T-helper 1 cell treated with Interleukin-12 subunit alpha and Interleukin-12 subunit beta and Interleukin-4 antibody, amounts not matched to agents 30 ng/mL and 1 ng/mL, for 36 hours (primary cell): Measurements from ENCODE around the gene IL1RAP. TPM values are rescaled to one million over a fixed set of nuclear protein-coding genes. Genes with fewer than 3 reads are reported as not detected.

Source experiments
- intact Hi-C: fragments of 100-400 bp; cut with micrococcal nuclease; formaldehyde crosslinking; loops from one replicate; pipeline ENCODE4 v1.15.1; 2024
- total RNA-seq: library from RNA; stranded (reverse); gene quantifications from 2 replicates; pipeline ENCODE4 v1.2.3, GENCODE V29; 2022

Gene IL1RAP
- total RNA-seq, 1 donor from 2014 or later, result 17.6 TPM

DNA sequence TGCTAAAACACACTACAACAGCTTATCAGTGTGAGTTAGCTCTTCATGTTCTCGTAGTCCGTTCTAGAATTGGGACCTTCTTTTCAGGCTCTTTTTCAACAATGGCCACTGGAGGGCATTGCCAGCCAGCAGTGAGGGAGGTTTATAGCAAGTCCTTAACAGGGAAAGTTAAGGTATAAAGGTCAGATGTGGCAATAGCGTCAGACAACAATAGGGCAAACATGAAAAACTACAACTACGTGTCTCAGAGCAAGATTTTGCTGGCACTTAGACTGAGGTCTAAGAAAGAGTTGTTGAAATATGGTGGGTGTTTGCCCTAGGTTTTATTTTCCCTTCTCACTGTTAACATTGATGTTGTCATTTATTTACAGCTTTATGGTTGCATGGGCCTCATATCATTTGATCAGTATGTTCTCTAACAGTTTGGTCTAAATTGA lies 187.2 kb downstream of the IL1RAP start:
- intact Hi-C loops, result loop anchor here (1.0 kb wide), 1 partner anchor 350 kb away; no protein-coding TSS in a partner anchor

- intact Hi-C loops, result no loop called here
Measured at GRCh38 chr3:190706582-190706981, 192.7 kb downstream of the IL1RAP start.

Other genes with a start within 250 kb of the IL1RAP start
- gene CLDN1, start 191.6 kb upstream of the IL1RAP start, total RNA-seq, result 0.07 and 0.37 TPM in 2 replicates
- gene CLDN16, start 125.9 kb upstream of the IL1RAP start, total RNA-seq, result not detected in 2 replicates
- not detected in 2 replicates for gene TMEM207, start 64.2 kb upstream of the IL1RAP start, total RNA-seq